Measurements from ENCODE around the gene ERFL. TPM values are rescaled to one million over a fixed set of nuclear protein-coding genes. Genes with fewer than 3 reads are reported as not detected.

The ERFL gene
- total RNA-seq, 2 donors from 2014 or later: 0.36 to 1.9 TPM

GRCh38 chr19:41968751-41969595 lies 40.7 kb upstream of the ERFL start:
- TF ChIP-seq POLR2A (IDR thresholded peaks at IDR 0.05): no peak
- no peak for TF ChIP-seq POLR2AphosphoS5 (IDR thresholded peaks at IDR 0.05)
- TF ChIP-seq CTCF (IDR thresholded peaks at IDR 0.05): no peak
- intact Hi-C loops (cut with DNase I): no loop called here
- Histone ChIP-seq H3K27me3 (replicated peaks; ENCODE audit: insufficient read depth) (peaks cover 2% of the 10 kb centered on the region), H3K9me3 (no peaks in the 10 kb centered on the region), H3K4me3 (no peak overlapping the region), H3K36me3 (no peaks in the 10 kb centered on the region), H3K4me1 (replicated peaks) (no peaks in the 10 kb centered on the region), H3K27ac (no peak overlapping the region)
- DNase-seq (ENCODE audit: low spot score): no peak
- 66% methylated on average over 26 of the region's 28 CpGs for WGBS

GRCh38 chr19:41967054-41967783 lies 39.0 kb upstream of the ERFL start:
- Histone ChIP-seq H3K9me3 (no peaks in the 10 kb centered on the region), H3K4me1 (replicated peaks) (no peaks in the 10 kb centered on the region), H3K27me3 (replicated peaks; ENCODE audit: insufficient read depth) (peaks cover 2% of the 10 kb centered on the region), H3K36me3 (no peaks in the 10 kb centered on the region), H3K4me3 (no peak overlapping the region), H3K27ac (no peak overlapping the region)
- no peak for DNase-seq (ENCODE audit: low spot score)
- 66% methylated on average over 26 of the region's 26 CpGs for WGBS
- intact Hi-C loops (cut with DNase I): no loop called here
- TF ChIP-seq POLR2A (IDR thresholded peaks at IDR 0.05) (no peak), CTCF (IDR thresholded peaks at IDR 0.05) (no peak), POLR2AphosphoS5 (IDR thresholded peaks at IDR 0.05) (no peak)

- Histone ChIP-seq H3K27me3 (replicated peaks; ENCODE audit: insufficient read depth) (peaks cover 2% of the 10 kb centered on the region), H3K4me1 (replicated peaks) (no peaks in the 10 kb centered on the region), H3K27ac (no peak overlapping the region), H3K9me3 (no peaks in the 10 kb centered on the region), H3K36me3 (no peaks in the 10 kb centered on the region), H3K4me3 (no peak overlapping the region)
- DNase-seq (ENCODE audit: low spot score): no peak
- intact Hi-C loops (cut with DNase I): no loop called here
- TF ChIP-seq CTCF (IDR thresholded peaks at IDR 0.05) (no peak), POLR2A (IDR thresholded peaks at IDR 0.05) (no peak), POLR2AphosphoS5 (IDR thresholded peaks at IDR 0.05) (no peak)
- 60% methylated on average over 5 of the region's 5 CpGs for WGBS
Observed at GRCh38 chr19:41965106-41965505, 36.9 kb upstream of the ERFL start.

- Histone ChIP-seq H3K27me3 (replicated peaks; ENCODE audit: insufficient read depth) (no peaks in the 10 kb centered on the region), H3K4me1 (replicated peaks) (peaks cover 4% of the 10 kb centered on the region), H3K4me3 (no peak overlapping the region), H3K9me3 (no peaks in the 10 kb centered on the region), H3K36me3 (no peaks in the 10 kb centered on the region), H3K27ac (no peak overlapping the region)
- intact Hi-C loops (cut with DNase I): no loop called here
- WGBS: 89% methylated on average over 5 of the region's 5 CpGs
- TF ChIP-seq CTCF (IDR thresholded peaks at IDR 0.05) (no peak), POLR2A (IDR thresholded peaks at IDR 0.05) (no peak), POLR2AphosphoS5 (IDR thresholded peaks at IDR 0.05) (no peak)
- DNase-seq (ENCODE audit: low spot score): no peak
Observed at GRCh38 chr19:41960973-41961372, 32.7 kb upstream of the ERFL start.

Measured in prostate gland (tissue), 2 donors.